Measurements from ENCODE around the gene THSD4. TPM values are rescaled to one million over a fixed set of nuclear protein-coding genes. Genes with fewer than 3 reads are reported as not detected.

THSD4 gene
- total RNA-seq, 1 experiment from 2014 or later = 24.2 TPM

GRCh38 chr15:71329497-71330260 is 214.4 kb downstream of the THSD4 start:
- Mint-ChIP-seq H3K9me3 (ENCODE audit: low read depth, unreplicated experiment) (no peaks in the 10 kb centered on the region), H3K4me3 (ENCODE audit: low read depth, unreplicated experiment) (no peak overlapping the region), H3K27ac (ENCODE audit: unreplicated experiment) (no peak overlapping the region), H3K4me1 (ENCODE audit: low read depth, unreplicated experiment) (peaks cover 11% of the 10 kb centered on the region), H3K36me3 (ENCODE audit: insufficient read depth, unreplicated experiment) (no peaks in the 10 kb centered on the region), H3K27me3 (ENCODE audit: unreplicated experiment) (no peaks in the 10 kb centered on the region)
- intact Hi-C loops (cut with micrococcal nuclease; ENCODE audit: unreplicated experiment) = no loop called here
- no peak for TF ChIP-seq CTCF (IDR thresholded peaks at IDR 0.05; ENCODE audit: unreplicated experiment)
- CTCF ChIA-PET = interaction anchor here (0.7 kb wide), 1 partner anchor 139 kb away, joined by 4 read pairs; no protein-coding TSS in a partner anchor
- no TSS peak for BruUV-seq (replicated peaks)
- DNase-seq = peak; percentile 11

GRCh38 chr15:71330638-71331162 is 215.4 kb downstream of the THSD4 start:
- Mint-ChIP-seq H3K36me3 (ENCODE audit: insufficient read depth, unreplicated experiment) (no peaks in the 10 kb centered on the region), H3K27me3 (ENCODE audit: unreplicated experiment) (no peaks in the 10 kb centered on the region), H3K27ac (ENCODE audit: unreplicated experiment) (no peak overlapping the region), H3K9me3 (ENCODE audit: low read depth, unreplicated experiment) (no peaks in the 10 kb centered on the region), H3K4me1 (ENCODE audit: low read depth, unreplicated experiment) (peaks cover 2% of the 10 kb centered on the region), H3K4me3 (ENCODE audit: low read depth, unreplicated experiment) (no peak overlapping the region)
- no TSS peak for BruUV-seq (replicated peaks)
- CTCF ChIA-PET = interaction anchor here (0.7 to 0.8 kb wide), 2 partner anchors 52 to 140 kb away, joined by 3 to 4 read pairs; no protein-coding TSS in a partner anchor
- intact Hi-C loops (cut with micrococcal nuclease; ENCODE audit: unreplicated experiment) = no loop called here
- TF ChIP-seq CTCF (IDR thresholded peaks at IDR 0.05; ENCODE audit: unreplicated experiment) = no peak
- no peak for DNase-seq

- CTCF ChIA-PET = interaction anchor here (0.8 kb wide), 1 partner anchor 52 kb away, joined by 3 read pairs; no protein-coding TSS in a partner anchor
- no peaks in the 10 kb centered on the region for H3K36me3 Mint-ChIP-seq (ENCODE audit: insufficient read depth, unreplicated experiment)
- H3K4me3 Mint-ChIP-seq (ENCODE audit: low read depth, unreplicated experiment) = no peak overlapping the region
- intact Hi-C loops (cut with micrococcal nuclease; ENCODE audit: unreplicated experiment) = no loop called here
- DNase-seq = no peak
- H3K9me3 Mint-ChIP-seq (ENCODE audit: low read depth, unreplicated experiment) = no peaks in the 10 kb centered on the region
- H3K27me3 Mint-ChIP-seq (ENCODE audit: unreplicated experiment) = no peaks in the 10 kb centered on the region
- H3K27ac Mint-ChIP-seq (ENCODE audit: unreplicated experiment) = no peak overlapping the region
- no TSS peak for BruUV-seq (replicated peaks)
- TF ChIP-seq CTCF (IDR thresholded peaks at IDR 0.05; ENCODE audit: unreplicated experiment) = no peak
- H3K4me1 Mint-ChIP-seq (ENCODE audit: low read depth, unreplicated experiment) = no peaks in the 10 kb centered on the region
Observed at GRCh38 chr15:71331173-71331572, 215.9 kb downstream of the THSD4 start.

GRCh38 chr15:71332431-71333004 is 217.2 kb downstream of the THSD4 start:
- TF ChIP-seq CTCF (IDR thresholded peaks at IDR 0.05; ENCODE audit: unreplicated experiment) = no peak
- Mint-ChIP-seq H3K4me1 (ENCODE audit: low read depth, unreplicated experiment) (peaks cover 12% of the 10 kb centered on the region), H3K4me3 (ENCODE audit: low read depth, unreplicated experiment) (no peak overlapping the region), H3K27ac (ENCODE audit: unreplicated experiment) (no peak overlapping the region), H3K27me3 (ENCODE audit: unreplicated experiment) (no peaks in the 10 kb centered on the region), H3K9me3 (ENCODE audit: low read depth, unreplicated experiment) (no peaks in the 10 kb centered on the region), H3K36me3 (ENCODE audit: insufficient read depth, unreplicated experiment) (peaks cover 10% of the 10 kb centered on the region)
- no TSS peak for BruUV-seq (replicated peaks)
- DNase-seq = no peak
- CTCF ChIA-PET = no interaction called here
- intact Hi-C loops (cut with micrococcal nuclease; ENCODE audit: unreplicated experiment) = no loop called here
